Measurements from ENCODE around the gene GATA5. TPM values are rescaled to one million over a fixed set of nuclear protein-coding genes. Genes with fewer than 3 reads are reported as not detected.
A peak's percentile ranks its signal among the peaks of the same experiment; 100 is the strongest.
"Not testable (repeated sequence)": the region's sequence is repeated elsewhere in the genome, so short reads cannot be mapped to it uniquely, and the experiment has no call there.

Gene GATA5
- total and polyA plus RNA-seq, 2 donors from 2014 or later, result 1.0 to 6.9 TPM

DNA sequence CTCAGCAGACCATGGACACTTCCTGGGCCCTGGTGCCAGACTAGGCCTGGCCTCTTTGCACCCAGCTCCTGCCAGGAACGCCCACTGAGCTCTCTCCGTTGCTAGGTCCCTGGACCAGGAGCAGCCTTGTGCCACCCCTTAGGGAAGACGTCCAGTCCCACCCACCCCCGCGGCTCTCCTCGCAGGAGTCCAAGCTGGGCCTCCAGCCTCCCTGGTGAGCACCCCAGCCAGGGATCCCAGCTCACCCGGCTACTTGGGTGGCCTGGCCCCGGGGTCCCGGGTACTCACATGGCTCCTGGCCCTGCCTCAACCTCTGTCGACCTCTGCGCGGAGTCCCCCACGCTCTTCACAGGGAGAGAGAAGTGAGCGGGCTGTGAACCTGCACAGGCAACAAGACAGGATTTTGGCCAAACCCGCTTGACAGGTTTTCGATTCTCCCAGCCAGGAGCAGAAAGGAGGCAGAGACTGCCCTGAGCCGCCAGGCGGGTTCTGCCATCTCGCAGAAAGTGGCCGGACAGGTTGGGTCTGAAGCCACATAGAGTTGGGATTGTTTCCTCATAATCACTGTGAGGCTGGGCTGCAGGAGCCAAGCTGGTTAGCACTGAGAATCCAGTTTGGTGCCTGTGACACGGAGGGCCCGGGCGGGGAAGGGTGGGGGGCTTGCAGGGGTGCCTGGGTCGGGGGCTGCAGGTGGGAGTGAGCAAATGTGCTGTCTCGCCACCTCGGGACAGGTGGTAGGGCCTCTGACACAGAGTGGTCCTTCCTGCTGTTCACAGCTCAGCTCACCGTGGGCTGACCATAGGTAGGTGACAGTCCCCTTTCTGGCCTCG, 48.4 kb downstream of the GATA5 start, which contains the start of gene RBBP8NL:
Gene RBBP8NL, minus strand, starts transcription at position 368 of the 830 bp plus-strand sequence. CDS start 7,892 bp downstream, outside the sequence.
- H3K9me3 ChIP-seq (ENCODE audit: control insufficient read depth in 2 of 3, insufficient read depth in 1 of 3, low read length in 3 of 3), result no peaks in the 10 kb centered on the region
- TF ChIP-seq, protein P1, sequence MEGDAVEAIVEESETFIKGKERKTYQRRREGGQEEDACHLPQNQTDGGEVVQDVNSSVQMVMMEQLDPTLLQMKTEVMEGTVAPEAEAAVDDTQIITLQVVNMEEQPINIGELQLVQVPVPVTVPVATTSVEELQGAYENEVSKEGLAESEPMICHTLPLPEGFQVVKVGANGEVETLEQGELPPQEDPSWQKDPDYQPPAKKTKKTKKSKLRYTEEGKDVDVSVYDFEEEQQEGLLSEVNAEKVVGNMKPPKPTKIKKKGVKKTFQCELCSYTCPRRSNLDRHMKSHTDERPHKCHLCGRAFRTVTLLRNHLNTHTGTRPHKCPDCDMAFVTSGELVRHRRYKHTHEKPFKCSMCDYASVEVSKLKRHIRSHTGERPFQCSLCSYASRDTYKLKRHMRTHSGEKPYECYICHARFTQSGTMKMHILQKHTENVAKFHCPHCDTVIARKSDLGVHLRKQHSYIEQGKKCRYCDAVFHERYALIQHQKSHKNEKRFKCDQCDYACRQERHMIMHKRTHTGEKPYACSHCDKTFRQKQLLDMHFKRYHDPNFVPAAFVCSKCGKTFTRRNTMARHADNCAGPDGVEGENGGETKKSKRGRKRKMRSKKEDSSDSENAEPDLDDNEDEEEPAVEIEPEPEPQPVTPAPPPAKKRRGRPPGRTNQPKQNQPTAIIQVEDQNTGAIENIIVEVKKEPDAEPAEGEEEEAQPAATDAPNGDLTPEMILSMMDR (IDR thresholded peaks at IDR 0.05; ENCODE audit: borderline replicate concordance, extremely low read depth, insufficient read depth), result no peak
- no peaks in the 10 kb centered on the region for H3K27me3 ChIP-seq (ENCODE audit: control insufficient read depth, insufficient read depth, low read length)
- no peak for FAIRE-seq
- intact Hi-C loops (cut with DNase I), result no loop called here
- no peak within 1 kb of the TSS for H3K9ac ChIP-seq (ENCODE audit: low read length in 3 of 3)
- H3K4me3 ChIP-seq (ENCODE audit: low read length in 3 of 3), result no peak within 1 kb of the TSS
- peak; percentile 91 to 94 (median 93) for DNase-seq
- H3K27ac ChIP-seq (ENCODE audit: low read depth in 2 of 2, low read length in 2 of 2), result peak within 1 kb of the TSS; percentile 20 to 43
- H3K36me3 ChIP-seq (ENCODE audit: control insufficient read depth in 2 of 3, insufficient read depth in 3 of 3, low read length in 3 of 3), result no peaks in the 10 kb centered on the region
- H3K4me1 ChIP-seq (ENCODE audit: control insufficient read depth in 2 of 3, insufficient read depth in 2 of 3, low read depth in 1 of 3, low read length in 3 of 3), result peaks cover 0 to 16% (median 3%) of the 10 kb centered on the region in 3 donors

GRCh38 chr20:62426699-62427131, 49.1 kb downstream of the GATA5 start:
- no peak for FAIRE-seq
- TF ChIP-seq, protein P1 (IDR thresholded peaks at IDR 0.05; ENCODE audit: borderline replicate concordance, extremely low read depth, insufficient read depth), result no peak
- no peaks in the 10 kb centered on the region for H3K36me3 ChIP-seq (ENCODE audit: control insufficient read depth in 2 of 3, insufficient read depth in 3 of 3, low read length in 3 of 3)
- H3K4me3 ChIP-seq (ENCODE audit: low read length in 3 of 3), result no peak overlapping the region
- H3K4me1 ChIP-seq (ENCODE audit: control insufficient read depth in 2 of 3, insufficient read depth in 2 of 3, low read depth in 1 of 3, low read length in 3 of 3), result peaks cover 0 to 16% (median 3%) of the 10 kb centered on the region in 3 donors
- intact Hi-C loops (cut with DNase I), result no loop called here
- DNase-seq, result peak in 4 of 5 donors; percentile 84 to 92 (median 86)
- H3K27ac ChIP-seq (ENCODE audit: low read depth in 2 of 2, low read length in 2 of 2), result no peak overlapping the region
- H3K9me3 ChIP-seq (ENCODE audit: control insufficient read depth in 2 of 3, insufficient read depth in 1 of 3, low read length in 3 of 3), result no peaks in the 10 kb centered on the region
- no peak overlapping the region for H3K9ac ChIP-seq (ENCODE audit: low read length in 3 of 3)
- no peaks in the 10 kb centered on the region for H3K27me3 ChIP-seq (ENCODE audit: control insufficient read depth, insufficient read depth, low read length)

DNA sequence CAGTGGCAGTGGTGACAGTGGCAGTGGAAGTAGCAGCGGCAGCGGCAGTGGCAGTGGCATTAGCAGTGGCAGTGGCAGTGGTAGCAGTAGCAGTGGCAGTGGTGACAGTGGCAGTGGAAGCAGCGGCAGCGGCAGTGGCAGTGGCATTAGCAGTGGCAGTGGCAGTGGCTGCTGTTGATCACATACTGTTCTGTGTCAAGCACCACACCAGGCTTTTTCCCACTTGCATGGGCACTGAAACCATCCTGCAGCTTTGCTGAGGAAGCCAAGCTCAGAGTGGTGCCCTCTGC, 49.8 kb downstream of the GATA5 start:
- H3K4me3 ChIP-seq (ENCODE audit: low read length in 3 of 3); H3K9me3 ChIP-seq (ENCODE audit: control insufficient read depth in 2 of 3, insufficient read depth in 1 of 3, low read length in 3 of 3); H3K36me3 ChIP-seq (ENCODE audit: control insufficient read depth in 2 of 3, insufficient read depth in 3 of 3, low read length in 3 of 3); H3K9ac ChIP-seq (ENCODE audit: low read length in 3 of 3); DNase-seq; H3K27me3 ChIP-seq (ENCODE audit: control insufficient read depth, insufficient read depth, low read length); FAIRE-seq; H3K27ac ChIP-seq (ENCODE audit: low read depth in 2 of 2, low read length in 2 of 2); intact Hi-C loops (cut with DNase I): not testable (repeated sequence)
- H3K4me1 ChIP-seq (ENCODE audit: control insufficient read depth in 2 of 3, insufficient read depth in 2 of 3, low read depth in 1 of 3, low read length in 3 of 3), result peaks cover 0 to 16% (median 3%) of the 10 kb centered on the region in 3 donors

- FAIRE-seq (no peak), DNase-seq (no peak)
- H3K9me3 ChIP-seq (ENCODE audit: control insufficient read depth in 2 of 3, insufficient read depth in 1 of 3, low read length in 3 of 3), result peaks cover 0 to 3% (median 0%) of the 10 kb centered on the region in 3 donors
- no peak overlapping the region for H3K9ac ChIP-seq (ENCODE audit: low read length in 3 of 3)
- H3K27ac ChIP-seq (ENCODE audit: low read depth in 2 of 2, low read length in 2 of 2), result no peak overlapping the region
- H3K4me1 ChIP-seq (ENCODE audit: control insufficient read depth in 2 of 3, insufficient read depth in 2 of 3, low read depth in 1 of 3, low read length in 3 of 3), result peaks cover 0 to 16% (median 3%) of the 10 kb centered on the region in 3 donors
- intact Hi-C loops (cut with DNase I), result no loop called here
- no peaks in the 10 kb centered on the region for H3K27me3 ChIP-seq (ENCODE audit: control insufficient read depth, insufficient read depth, low read length)
- peaks cover 0 to 4% (median 0%) of the 10 kb centered on the region in 3 donors for H3K36me3 ChIP-seq (ENCODE audit: control insufficient read depth in 2 of 3, insufficient read depth in 3 of 3, low read length in 3 of 3)
- H3K4me3 ChIP-seq (ENCODE audit: low read length in 3 of 3), result no peak overlapping the region
- TF ChIP-seq, protein P1 (IDR thresholded peaks at IDR 0.05; ENCODE audit: borderline replicate concordance, extremely low read depth, insufficient read depth), result no peak
These were observed 50.3 kb downstream of the GATA5 start for GRCh38 chr20:62425281-62426058.

All from kidney (tissue), 14 donors.